Dermis microvascular lymphatic vessel endothelial cell (primary cell): Measurements from ENCODE around the gene SUMO4. TPM values are rescaled to one million over a fixed set of nuclear protein-coding genes. Genes with fewer than 3 reads are reported as not detected.

Experiments used
- total RNA-seq: library from RNA; depleted of rRNA; stranded (reverse); fragments of >200 nt; gene quantifications from 2 replicates; pipeline ENCODE4 v1.2.1, GENCODE V29; 2014

The SUMO4 gene
- total RNA-seq, 1 donor from 2014 or later = 0.26 TPM

Other genes with a start within 250 kb of the SUMO4 start
- gene TAB2, start 82.5 kb upstream of the SUMO4 start, total RNA-seq = 11.4 and 19.0 TPM in 2 replicates
- under 0.01 TPM in 2 replicates for gene ZC3H12D, start 84.8 kb downstream of the SUMO4 start, total RNA-seq
- gene PPIL4, start 145.8 kb downstream of the SUMO4 start, total RNA-seq = 18.6 and 18.9 TPM in 2 replicates
- gene GINM1, start 166.1 kb downstream of the SUMO4 start, total RNA-seq = 35.8 and 39.1 TPM in 2 replicates
- gene KATNA1, start 248.5 kb downstream of the SUMO4 start, total RNA-seq = 13.9 and 16.7 TPM in 2 replicates